ENCODE measurements around the gene MESD.

DNA sequence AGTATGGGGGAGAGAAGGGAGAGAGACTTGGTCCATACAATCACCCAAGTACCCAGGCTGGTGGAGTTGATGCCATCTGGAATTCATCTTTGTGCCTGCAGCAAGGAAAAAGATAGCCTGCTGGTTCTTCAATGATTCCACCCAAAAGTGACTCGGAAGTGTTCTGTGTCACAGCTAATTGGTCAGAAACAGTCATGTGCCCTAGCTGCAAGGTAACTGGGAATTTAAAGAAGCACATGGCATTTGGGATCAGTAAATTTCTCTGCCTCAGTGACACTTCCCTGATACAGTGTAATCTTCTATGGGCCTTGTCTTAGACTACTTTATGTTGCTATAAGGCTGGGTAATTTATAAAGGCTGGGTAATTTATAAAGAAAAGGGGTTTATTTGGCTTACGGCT is 28.6 kb upstream of the MESD start:
- TF ChIP-seq, protein P1, sequence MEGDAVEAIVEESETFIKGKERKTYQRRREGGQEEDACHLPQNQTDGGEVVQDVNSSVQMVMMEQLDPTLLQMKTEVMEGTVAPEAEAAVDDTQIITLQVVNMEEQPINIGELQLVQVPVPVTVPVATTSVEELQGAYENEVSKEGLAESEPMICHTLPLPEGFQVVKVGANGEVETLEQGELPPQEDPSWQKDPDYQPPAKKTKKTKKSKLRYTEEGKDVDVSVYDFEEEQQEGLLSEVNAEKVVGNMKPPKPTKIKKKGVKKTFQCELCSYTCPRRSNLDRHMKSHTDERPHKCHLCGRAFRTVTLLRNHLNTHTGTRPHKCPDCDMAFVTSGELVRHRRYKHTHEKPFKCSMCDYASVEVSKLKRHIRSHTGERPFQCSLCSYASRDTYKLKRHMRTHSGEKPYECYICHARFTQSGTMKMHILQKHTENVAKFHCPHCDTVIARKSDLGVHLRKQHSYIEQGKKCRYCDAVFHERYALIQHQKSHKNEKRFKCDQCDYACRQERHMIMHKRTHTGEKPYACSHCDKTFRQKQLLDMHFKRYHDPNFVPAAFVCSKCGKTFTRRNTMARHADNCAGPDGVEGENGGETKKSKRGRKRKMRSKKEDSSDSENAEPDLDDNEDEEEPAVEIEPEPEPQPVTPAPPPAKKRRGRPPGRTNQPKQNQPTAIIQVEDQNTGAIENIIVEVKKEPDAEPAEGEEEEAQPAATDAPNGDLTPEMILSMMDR (IDR thresholded peaks at IDR 0.05 in 2 of 3, conservative IDR thresholded peaks at IDR 0.05 in 1 of 3; ENCODE audit: insufficient read depth in 2 of 3, low read depth in 1 of 3, low read length in 3 of 3), result no peak
- TF ChIP-seq, protein P2, sequence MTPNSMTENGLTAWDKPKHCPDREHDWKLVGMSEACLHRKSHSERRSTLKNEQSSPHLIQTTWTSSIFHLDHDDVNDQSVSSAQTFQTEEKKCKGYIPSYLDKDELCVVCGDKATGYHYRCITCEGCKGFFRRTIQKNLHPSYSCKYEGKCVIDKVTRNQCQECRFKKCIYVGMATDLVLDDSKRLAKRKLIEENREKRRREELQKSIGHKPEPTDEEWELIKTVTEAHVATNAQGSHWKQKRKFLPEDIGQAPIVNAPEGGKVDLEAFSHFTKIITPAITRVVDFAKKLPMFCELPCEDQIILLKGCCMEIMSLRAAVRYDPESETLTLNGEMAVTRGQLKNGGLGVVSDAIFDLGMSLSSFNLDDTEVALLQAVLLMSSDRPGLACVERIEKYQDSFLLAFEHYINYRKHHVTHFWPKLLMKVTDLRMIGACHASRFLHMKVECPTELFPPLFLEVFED (CRISPR knock-in tag; conservative IDR thresholded peaks at IDR 0.05), result no peak
- TF ChIP-seq ZNF79 (CRISPR knock-in tag; IDR thresholded peaks at IDR 0.05; ENCODE audit: low read depth) (no peak), ZNF384 (IDR thresholded peaks at IDR 0.05; ENCODE audit: low read depth, low read length) (no peak), ELF4 (CRISPR knock-in tag; IDR thresholded peaks at IDR 0.05) (no peak), MTA3 (IDR thresholded peaks at IDR 0.05; ENCODE audit: borderline replicate concordance) (no peak), GTF2F1 (IDR thresholded peaks at IDR 0.05; ENCODE audit: low read depth, low read length) (no peak), POLR2AphosphoS5 (IDR thresholded peaks at IDR 0.05; ENCODE audit: control insufficient read depth, insufficient read depth, low read depth, low read length) (no peak), RAD21 (CRISPR knock-in tag; conservative IDR thresholded peaks at IDR 0.05 in 1 of 2, IDR thresholded peaks at IDR 0.05 in 1 of 2) (no peak), NFXL1 (CRISPR knock-in tag; IDR thresholded peaks at IDR 0.05) (no peak)
